ENCODE results near the gene TTC31.

TTC31 gene

GRCh38 chr2:74524005-74524404, 41.1 kb downstream of the TTC31 start:
- in situ Hi-C loops (cut with MboI; ENCODE audit: low sequenced_read_pairs) = no loop called here

- in situ Hi-C loops (cut with MboI; ENCODE audit: low sequenced_read_pairs) = no loop called here
Measured at GRCh38 chr2:74524955-74525716, 42.3 kb downstream of the TTC31 start.

DNA sequence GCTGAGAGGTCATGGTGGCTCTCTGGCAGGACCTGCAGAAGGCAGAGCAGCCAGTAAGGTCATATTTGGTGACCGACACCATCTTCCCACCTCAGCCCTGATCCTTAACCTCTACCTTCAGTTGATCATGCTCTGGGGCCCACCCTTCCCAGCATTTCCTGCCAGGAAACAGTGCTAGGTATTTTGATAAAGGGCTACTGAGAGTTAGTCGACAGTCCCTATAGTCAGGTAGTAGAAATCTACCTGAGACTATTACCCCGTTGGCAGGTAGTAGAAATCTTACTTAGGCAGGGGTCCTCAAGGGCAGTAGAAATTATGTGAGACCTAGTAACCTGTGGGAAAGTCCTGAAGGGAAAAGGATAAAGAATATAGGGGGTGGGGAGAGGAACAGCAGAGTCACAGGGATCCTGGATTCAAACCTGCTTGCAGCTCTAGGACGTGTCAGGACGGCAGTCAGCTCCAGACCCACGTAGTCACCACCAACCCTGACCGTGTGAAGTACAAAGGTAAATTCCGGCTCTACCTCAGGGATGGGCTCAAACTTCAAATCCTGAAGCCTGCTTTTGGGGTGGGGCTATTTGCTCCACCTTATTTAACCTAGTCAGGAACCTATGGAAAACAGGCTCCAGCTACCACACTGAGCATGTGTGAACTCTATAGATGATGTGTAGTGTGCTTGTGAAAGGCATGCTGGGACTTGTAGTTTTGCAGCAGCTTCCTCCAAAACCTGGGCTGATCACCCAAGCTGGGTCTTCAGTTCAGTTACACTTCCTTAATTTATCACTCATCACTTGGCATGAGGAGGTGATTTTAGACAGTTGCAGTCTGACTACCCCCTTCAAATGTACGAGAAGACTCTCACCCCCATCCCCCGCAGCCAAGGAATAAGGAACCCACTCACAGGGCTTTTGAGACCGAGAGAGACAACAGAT, 43.1 kb downstream of the TTC31 start, which contains the start of gene DQX1:
Gene DQX1, minus strand, starts transcription at position 515 of the 932 bp plus-strand sequence. Its CDS starts 502 bp downstream, at position 13.
- in situ Hi-C loops (cut with MboI; ENCODE audit: low sequenced_read_pairs) = no loop called here

DNA sequence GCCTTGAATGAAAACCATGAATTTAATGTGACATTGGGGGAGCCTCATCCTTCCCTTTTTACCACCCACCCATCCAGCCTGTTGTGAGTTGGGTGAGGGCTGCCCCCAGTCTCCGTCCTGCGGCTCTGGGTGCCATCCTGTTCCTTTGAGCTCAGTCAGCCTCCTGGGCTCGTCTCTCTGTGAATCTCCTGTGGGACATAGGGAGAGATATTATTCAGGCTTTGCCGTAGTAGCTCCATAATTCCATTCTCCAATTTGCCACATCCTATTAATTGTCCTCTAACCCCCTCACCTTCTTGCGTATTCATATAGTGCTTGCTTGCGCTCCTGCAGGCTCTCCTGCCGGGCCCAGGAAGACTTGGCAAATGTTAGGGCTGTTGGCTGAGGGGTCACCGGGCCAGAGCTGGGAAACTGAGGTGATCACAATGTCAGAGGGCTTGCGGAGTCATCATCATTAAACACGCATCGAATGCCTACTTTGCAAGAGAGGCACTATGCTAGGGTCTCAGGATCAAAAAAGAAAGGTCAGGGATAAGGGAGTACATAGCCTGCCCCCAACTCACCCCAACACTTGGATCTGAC, 43.9 kb downstream of the TTC31 start:
- in situ Hi-C loops (cut with MboI; ENCODE audit: low sequenced_read_pairs) = no loop called here

DNA sequence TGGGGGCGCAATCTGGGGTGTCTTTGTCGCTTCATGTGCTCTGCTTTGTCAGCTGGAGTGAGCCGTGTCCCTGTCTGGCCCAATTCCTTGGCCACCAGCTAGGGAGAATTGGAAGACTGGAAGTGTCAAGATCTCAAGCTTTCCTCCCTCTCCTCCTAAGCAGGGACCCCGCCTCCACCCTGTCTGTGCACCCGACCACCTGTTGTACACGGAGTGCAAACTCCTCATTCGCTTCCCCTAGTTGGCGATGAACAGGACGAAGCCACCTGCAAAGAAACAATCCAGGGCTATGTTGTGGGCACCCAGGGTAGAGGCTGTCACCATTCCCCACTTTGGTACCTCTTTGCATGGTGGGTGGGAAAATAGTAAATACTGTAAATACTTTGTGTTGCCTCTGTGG, 44.9 kb downstream of the TTC31 start:
- in situ Hi-C loops (cut with MboI; ENCODE audit: low sequenced_read_pairs) = no loop called here

GRCh38 chr2:74528600-74529356, 45.9 kb downstream of the TTC31 start:
- in situ Hi-C loops (cut with MboI; ENCODE audit: low sequenced_read_pairs) = no loop called here

GRCh38 chr2:74529357-74530238, 46.7 kb downstream of the TTC31 start, which contains the start of the genes AUP1 and HTRA2:
Gene AUP1 (minus strand): TSS chr2:74529706. CDS start chr2:74529629, 77 bp downstream.
Gene HTRA2 (plus strand): TSS chr2:74529933. CDS start chr2:74530007, 74 bp downstream.
- in situ Hi-C loops (cut with MboI; ENCODE audit: low sequenced_read_pairs) = no loop called here

- in situ Hi-C loops (cut with MboI; ENCODE audit: low sequenced_read_pairs) = no loop called here
Measured at GRCh38 chr2:74530239-74531187, 47.6 kb downstream of the TTC31 start.

DNA sequence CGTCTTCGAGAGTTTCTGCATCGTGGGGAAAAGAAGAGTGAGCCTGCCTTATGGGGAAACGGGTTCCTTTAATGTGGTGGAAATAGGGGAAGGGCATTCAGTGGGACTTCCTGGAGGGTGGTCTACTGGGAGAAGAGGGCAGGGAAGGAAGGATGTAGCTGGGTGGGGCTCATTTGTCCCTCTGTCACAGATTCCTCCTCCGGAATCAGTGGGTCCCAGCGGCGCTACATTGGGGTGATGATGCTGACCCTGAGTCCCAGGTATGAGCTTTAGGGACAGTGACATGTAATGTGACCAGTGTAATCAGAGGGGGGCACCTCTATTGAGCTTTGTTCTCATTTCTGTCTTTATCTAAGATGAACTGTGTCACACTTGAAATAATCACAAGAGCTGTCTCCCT, 48.8 kb downstream of the TTC31 start:
- in situ Hi-C loops (cut with MboI; ENCODE audit: low sequenced_read_pairs) = no loop called here

DNA sequence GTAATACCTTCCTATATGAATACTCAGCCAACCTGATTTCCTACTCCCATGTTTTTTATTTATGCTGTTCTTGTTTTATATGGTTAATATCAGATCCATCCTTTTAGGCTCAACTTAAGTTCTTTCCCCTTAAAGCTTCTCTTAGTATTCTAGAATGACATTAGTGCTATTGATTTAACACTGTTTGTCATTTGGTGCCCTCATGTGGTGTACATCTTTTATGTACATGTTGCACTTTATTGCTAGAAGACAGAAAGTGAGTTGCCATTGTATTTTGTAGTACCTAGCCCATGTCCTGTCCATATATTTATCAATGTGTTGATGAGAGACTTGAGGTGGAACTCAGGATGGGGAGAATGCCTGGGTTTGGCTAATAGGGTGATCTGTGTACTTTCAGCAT, 49.3 kb downstream of the TTC31 start:
- in situ Hi-C loops (cut with MboI; ENCODE audit: low sequenced_read_pairs) = no loop called here

DNA sequence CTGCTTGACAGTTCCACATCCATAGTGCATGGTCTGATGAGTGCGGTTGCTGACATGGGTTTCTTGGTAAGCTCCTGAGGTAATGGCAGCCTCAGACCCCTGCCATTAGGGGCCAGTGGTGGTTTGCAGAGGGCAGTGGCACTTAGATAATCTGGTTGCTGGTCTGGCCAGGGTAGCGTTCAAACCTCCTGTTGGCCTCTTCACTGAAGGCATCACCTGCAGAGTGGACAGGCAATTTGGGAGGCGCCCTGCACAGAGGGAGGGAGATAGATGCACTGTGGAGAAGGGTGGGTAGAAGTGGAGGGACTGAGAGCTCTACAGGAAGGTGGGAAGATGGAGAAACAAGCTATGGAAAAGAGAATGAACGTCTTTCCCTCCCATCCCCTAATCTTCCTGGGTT, 50.6 kb downstream of the TTC31 start:
- in situ Hi-C loops (cut with MboI; ENCODE audit: low sequenced_read_pairs) = no loop called here

- in situ Hi-C loops (cut with MboI; ENCODE audit: low sequenced_read_pairs) = no loop called here
Measured at GRCh38 chr2:74534411-74534810, 51.5 kb downstream of the TTC31 start.

GRCh38 chr2:74535440-74535965, 52.6 kb downstream of the TTC31 start:
- in situ Hi-C loops (cut with MboI; ENCODE audit: low sequenced_read_pairs) = no loop called here

DNA sequence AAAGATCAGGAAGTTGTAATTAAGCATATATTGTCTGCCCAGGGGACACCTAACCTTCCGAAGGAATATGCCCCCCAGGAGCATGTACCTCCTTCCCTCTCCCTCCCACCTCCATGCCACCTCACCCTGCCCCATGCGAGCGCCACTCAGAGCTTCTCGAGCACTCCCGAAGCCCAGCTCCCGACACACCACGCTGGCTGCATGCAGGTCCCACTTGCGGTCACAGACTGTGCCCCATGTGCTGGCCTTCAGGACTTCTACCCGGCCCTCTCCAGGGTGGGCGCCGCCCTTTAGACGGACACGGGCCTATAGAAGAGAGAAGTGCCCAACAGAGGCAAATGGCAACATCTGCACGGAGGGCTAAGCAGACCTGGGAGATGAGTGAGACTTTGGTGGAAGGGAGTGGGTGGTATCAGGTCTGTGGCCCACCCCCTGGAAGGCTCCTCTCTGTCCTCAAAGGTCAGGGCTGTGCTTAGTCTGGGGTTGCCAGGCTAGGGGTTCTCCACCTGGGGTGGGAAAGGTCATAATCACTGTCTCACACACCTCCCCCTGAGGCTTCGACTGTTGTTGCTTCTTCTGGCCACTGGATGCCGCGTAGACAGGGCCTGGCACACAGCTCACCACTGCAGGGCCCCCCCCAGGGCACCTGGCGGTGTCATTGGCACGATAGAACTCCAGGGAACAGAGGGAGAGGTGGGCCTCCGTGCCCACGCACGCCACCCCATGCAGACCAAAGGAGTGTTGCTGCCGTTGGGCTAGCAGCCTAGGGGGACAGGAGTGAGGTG, 53.5 kb downstream of the TTC31 start:
- in situ Hi-C loops (cut with MboI; ENCODE audit: low sequenced_read_pairs) = no loop called here

GRCh38 chr2:74537140-74537539, 54.3 kb downstream of the TTC31 start:
- in situ Hi-C loops (cut with MboI; ENCODE audit: low sequenced_read_pairs) = no loop called here

GRCh38 chr2:74538881-74539339, 56.0 kb downstream of the TTC31 start:
- in situ Hi-C loops (cut with MboI; ENCODE audit: low sequenced_read_pairs) = no loop called here

DNA sequence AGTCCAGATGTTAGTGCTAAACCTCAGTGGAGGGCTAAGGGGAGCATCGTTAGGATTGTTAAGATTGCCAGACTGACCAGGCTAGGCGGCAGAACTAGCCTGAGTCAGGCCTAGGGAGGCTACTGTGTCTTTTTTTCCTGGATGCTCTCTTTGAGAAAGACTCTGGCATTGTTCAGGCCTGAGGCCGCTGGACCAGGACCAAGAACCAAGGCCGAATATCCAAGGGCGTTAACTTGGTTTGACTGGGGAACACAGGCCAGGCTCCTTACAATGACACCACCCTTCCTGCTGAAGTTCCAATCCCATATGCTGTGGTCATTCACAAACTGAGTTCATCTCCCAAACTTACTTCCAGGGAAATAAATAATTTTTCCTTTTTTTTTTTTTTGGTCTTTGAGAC, 57.4 kb downstream of the TTC31 start:
- in situ Hi-C loops (cut with MboI; ENCODE audit: low sequenced_read_pairs) = no loop called here
